ENCODE data around the gene FADD.

FADD gene

GRCh38 chr11:70168405-70168754, 34.7 kb upstream of the FADD start:
- no peaks in the 10 kb centered on the region for H3K9me3 ChIP-seq (ENCODE audit: control insufficient read depth in 1 of 2, low read length in 2 of 2)
- no peaks in the 10 kb centered on the region for H3K27me3 ChIP-seq (ENCODE audit: low read depth, low read length)
- H3K4me1 ChIP-seq (ENCODE audit: control insufficient read depth in 1 of 2, insufficient read depth in 2 of 2, low read length in 2 of 2), result no peaks in the 10 kb centered on the region
- H3K36me3 ChIP-seq (ENCODE audit: control insufficient read depth in 1 of 2, insufficient read depth in 2 of 2, low read length in 2 of 2), result no peaks in the 10 kb centered on the region
- H3K27ac ChIP-seq (ENCODE audit: low read length), result no peak overlapping the region
- no peak overlapping the region for H3K4me3 ChIP-seq (ENCODE audit: low read depth in 1 of 2, low read length in 2 of 2)

DNA sequence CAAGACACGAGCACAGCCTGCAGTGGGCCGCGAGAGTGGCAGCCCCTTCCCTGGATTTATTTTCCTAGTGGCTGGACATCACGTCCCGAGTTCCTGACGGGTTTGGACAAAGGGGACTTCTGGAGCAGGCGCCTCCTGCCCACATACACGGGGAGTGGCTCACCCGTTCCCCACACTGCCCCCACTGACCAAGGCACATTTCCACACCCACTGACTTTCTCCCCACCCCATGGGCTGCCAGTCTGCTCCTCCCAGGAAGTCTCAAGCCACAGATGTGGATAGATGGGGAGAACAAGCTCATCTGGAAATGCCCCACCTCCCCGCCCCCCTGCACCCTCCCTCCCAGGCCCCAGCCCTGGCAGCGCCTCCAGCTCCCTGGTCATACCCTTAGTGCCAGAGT, 34.0 kb upstream of the FADD start:
- Histone ChIP-seq H3K4me1 (ENCODE audit: control insufficient read depth in 1 of 2, insufficient read depth in 2 of 2, low read length in 2 of 2) (no peaks in the 10 kb centered on the region), H3K36me3 (ENCODE audit: control insufficient read depth in 1 of 2, insufficient read depth in 2 of 2, low read length in 2 of 2) (no peaks in the 10 kb centered on the region), H3K27ac (ENCODE audit: low read length) (no peak overlapping the region), H3K4me3 (ENCODE audit: low read depth in 1 of 2, low read length in 2 of 2) (no peak overlapping the region), H3K9me3 (ENCODE audit: control insufficient read depth in 1 of 2, low read length in 2 of 2) (no peaks in the 10 kb centered on the region), H3K27me3 (ENCODE audit: low read depth, low read length) (no peaks in the 10 kb centered on the region)

DNA sequence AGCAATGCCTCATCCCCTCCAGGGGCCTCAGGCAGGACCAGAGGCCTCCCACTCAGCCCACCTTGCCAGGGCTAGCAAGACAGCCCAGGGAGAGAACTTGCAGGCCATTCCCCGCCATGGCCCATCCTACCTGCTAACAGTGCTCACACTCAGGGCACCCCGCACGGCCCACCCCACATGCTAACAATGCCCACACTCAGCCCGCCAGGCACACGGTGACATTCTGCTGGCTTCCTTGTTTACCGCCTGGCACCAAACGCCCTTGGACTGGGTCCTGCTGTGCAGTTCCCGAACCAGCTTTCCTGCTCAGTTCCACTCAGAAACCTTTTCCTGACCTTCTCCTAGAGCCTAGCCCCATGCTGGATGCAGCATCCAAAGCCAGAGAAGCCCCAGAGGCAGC, 33.5 kb upstream of the FADD start:
- H3K4me1 ChIP-seq (ENCODE audit: control insufficient read depth in 1 of 2, insufficient read depth in 2 of 2, low read length in 2 of 2), result no peaks in the 10 kb centered on the region

DNA sequence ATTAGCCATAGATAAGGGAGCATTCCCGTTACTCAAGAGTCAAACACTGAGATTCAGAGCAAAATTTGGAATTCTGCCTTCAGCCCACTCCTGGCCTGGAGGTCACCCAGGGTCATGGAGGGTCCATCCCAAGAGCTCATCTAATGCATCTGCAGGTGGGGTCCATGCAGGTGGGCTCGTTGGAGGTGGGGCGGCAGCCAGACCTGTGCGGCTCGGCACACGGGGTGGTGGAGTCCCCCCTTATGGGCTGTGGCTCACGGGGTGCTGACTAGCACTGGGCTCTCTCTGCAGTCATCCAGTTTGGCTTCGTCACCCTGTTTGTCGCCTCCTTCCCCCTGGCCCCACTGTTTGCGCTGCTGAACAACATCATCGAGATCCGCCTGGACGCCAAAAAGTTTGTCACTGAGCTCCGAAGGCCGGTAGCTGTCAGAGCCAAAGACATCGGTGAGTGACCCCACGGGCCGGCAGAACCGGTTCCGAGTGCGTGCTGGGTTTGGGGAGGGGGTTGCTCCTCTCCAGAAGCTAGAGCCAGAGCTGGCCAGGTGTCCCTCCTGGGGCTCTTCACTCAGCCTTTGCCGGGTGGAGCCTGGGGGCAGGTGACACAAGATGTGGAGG, 32.4 kb upstream of the FADD start:
- no peaks in the 10 kb centered on the region for H3K27me3 ChIP-seq (ENCODE audit: low read depth, low read length)
- no peaks in the 10 kb centered on the region for H3K4me1 ChIP-seq (ENCODE audit: control insufficient read depth in 1 of 2, insufficient read depth in 2 of 2, low read length in 2 of 2)
- H3K9me3 ChIP-seq (ENCODE audit: control insufficient read depth in 1 of 2, low read length in 2 of 2), result no peaks in the 10 kb centered on the region
- H3K27ac ChIP-seq (ENCODE audit: low read length), result no peak overlapping the region
- no peak overlapping the region for H3K4me3 ChIP-seq (ENCODE audit: low read depth in 1 of 2, low read length in 2 of 2)
- no peaks in the 10 kb centered on the region for H3K36me3 ChIP-seq (ENCODE audit: control insufficient read depth in 1 of 2, insufficient read depth in 2 of 2, low read length in 2 of 2)

More for the DNA sequence above, 33.5 kb upstream of the FADD start:
- Histone ChIP-seq H3K36me3 (ENCODE audit: control insufficient read depth in 1 of 2, insufficient read depth in 2 of 2, low read length in 2 of 2) (no peaks in the 10 kb centered on the region), H3K27ac (ENCODE audit: low read length) (no peak overlapping the region), H3K27me3 (ENCODE audit: low read depth, low read length) (no peaks in the 10 kb centered on the region), H3K9me3 (ENCODE audit: control insufficient read depth in 1 of 2, low read length in 2 of 2) (no peaks in the 10 kb centered on the region), H3K4me3 (ENCODE audit: low read depth in 1 of 2, low read length in 2 of 2) (no peak overlapping the region)

DNA sequence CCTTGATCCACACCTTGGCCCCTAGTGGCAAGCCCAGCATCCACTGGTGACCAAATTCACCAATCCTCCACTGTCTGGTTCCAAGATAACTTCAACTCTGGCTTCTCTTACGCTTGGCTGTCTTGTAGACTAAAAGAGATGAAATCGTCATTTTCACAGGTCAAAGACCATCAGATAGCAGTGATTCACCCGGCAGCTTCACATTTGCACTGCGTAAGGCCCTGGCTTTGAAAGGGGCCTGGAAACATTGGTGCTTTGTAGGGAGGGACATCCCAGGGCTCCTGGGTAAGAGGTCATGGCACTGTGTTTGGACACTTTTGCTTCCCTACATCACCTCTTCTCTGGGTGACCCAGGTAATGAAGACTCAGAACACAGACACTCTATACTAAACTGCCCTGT, 30.1 kb upstream of the FADD start:
- H3K9me3 ChIP-seq (ENCODE audit: control insufficient read depth in 1 of 2, low read length in 2 of 2), result no peaks in the 10 kb centered on the region
- H3K36me3 ChIP-seq (ENCODE audit: control insufficient read depth in 1 of 2, insufficient read depth in 2 of 2, low read length in 2 of 2), result no peaks in the 10 kb centered on the region
- H3K4me3 ChIP-seq (ENCODE audit: low read depth in 1 of 2, low read length in 2 of 2), result no peak overlapping the region
- no peaks in the 10 kb centered on the region for H3K4me1 ChIP-seq (ENCODE audit: control insufficient read depth in 1 of 2, insufficient read depth in 2 of 2, low read length in 2 of 2)
- no peaks in the 10 kb centered on the region for H3K27me3 ChIP-seq (ENCODE audit: low read depth, low read length)
- H3K27ac ChIP-seq (ENCODE audit: low read length), result no peak overlapping the region

GRCh38 chr11:70174547-70175235, 28.4 kb upstream of the FADD start:
- H3K9me3 ChIP-seq (ENCODE audit: control insufficient read depth in 1 of 2, low read length in 2 of 2), result no peaks in the 10 kb centered on the region
- H3K27me3 ChIP-seq (ENCODE audit: low read depth, low read length), result no peaks in the 10 kb centered on the region
- H3K27ac ChIP-seq (ENCODE audit: low read length), result no peak overlapping the region
- no peak overlapping the region for H3K4me3 ChIP-seq (ENCODE audit: low read depth in 1 of 2, low read length in 2 of 2)
- H3K36me3 ChIP-seq (ENCODE audit: control insufficient read depth in 1 of 2, insufficient read depth in 2 of 2, low read length in 2 of 2), result no peaks in the 10 kb centered on the region
- H3K4me1 ChIP-seq (ENCODE audit: control insufficient read depth in 1 of 2, insufficient read depth in 2 of 2, low read length in 2 of 2), result no peaks in the 10 kb centered on the region

DNA sequence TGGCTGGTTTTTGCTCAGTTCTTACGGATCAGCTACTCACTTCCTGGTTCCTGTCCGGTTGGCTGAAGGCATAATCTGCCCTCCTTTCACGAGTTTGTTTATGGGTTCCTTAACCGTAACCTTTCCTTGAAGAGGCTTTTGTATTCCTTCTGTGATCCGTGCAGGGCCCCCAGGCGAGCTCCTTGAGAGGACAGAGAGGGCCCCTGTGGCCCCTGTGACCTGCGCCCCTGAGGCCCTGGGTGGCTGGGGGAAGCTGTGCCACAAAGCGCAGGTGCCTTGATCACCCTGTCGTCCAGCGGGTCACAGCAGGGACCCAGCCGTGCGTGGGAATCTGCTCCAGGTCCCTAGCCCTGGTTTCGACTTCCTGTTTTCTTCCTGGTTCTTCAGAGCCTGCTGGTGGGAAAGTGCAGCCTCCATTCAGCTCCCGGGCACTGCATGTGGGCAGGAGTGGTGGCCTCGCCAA, 27.8 kb upstream of the FADD start:
- Histone ChIP-seq H3K4me3 (ENCODE audit: low read depth in 1 of 2, low read length in 2 of 2) (no peak overlapping the region), H3K27ac (ENCODE audit: low read length) (no peak overlapping the region), H3K27me3 (ENCODE audit: low read depth, low read length) (no peaks in the 10 kb centered on the region), H3K9me3 (ENCODE audit: control insufficient read depth in 1 of 2, low read length in 2 of 2) (no peaks in the 10 kb centered on the region), H3K4me1 (ENCODE audit: control insufficient read depth in 1 of 2, insufficient read depth in 2 of 2, low read length in 2 of 2) (no peaks in the 10 kb centered on the region), H3K36me3 (ENCODE audit: control insufficient read depth in 1 of 2, insufficient read depth in 2 of 2, low read length in 2 of 2) (no peaks in the 10 kb centered on the region)

GRCh38 chr11:70176940-70177689, 26.0 kb upstream of the FADD start:
- H3K27ac ChIP-seq (ENCODE audit: low read length), result no peak overlapping the region
- H3K27me3 ChIP-seq (ENCODE audit: low read depth, low read length), result no peaks in the 10 kb centered on the region
- H3K4me1 ChIP-seq (ENCODE audit: control insufficient read depth in 1 of 2, insufficient read depth in 2 of 2, low read length in 2 of 2), result no peaks in the 10 kb centered on the region
- H3K36me3 ChIP-seq (ENCODE audit: control insufficient read depth in 1 of 2, insufficient read depth in 2 of 2, low read length in 2 of 2), result no peaks in the 10 kb centered on the region
- no peaks in the 10 kb centered on the region for H3K9me3 ChIP-seq (ENCODE audit: control insufficient read depth in 1 of 2, low read length in 2 of 2)
- H3K4me3 ChIP-seq (ENCODE audit: low read depth in 1 of 2, low read length in 2 of 2), result no peak overlapping the region

- no peaks in the 10 kb centered on the region for H3K27me3 ChIP-seq (ENCODE audit: low read depth, low read length)
- no peak overlapping the region for H3K27ac ChIP-seq (ENCODE audit: low read length)
- H3K4me3 ChIP-seq (ENCODE audit: low read depth in 1 of 2, low read length in 2 of 2), result no peak overlapping the region
- H3K9me3 ChIP-seq (ENCODE audit: control insufficient read depth in 1 of 2, low read length in 2 of 2), result no peaks in the 10 kb centered on the region
- H3K36me3 ChIP-seq (ENCODE audit: control insufficient read depth in 1 of 2, insufficient read depth in 2 of 2, low read length in 2 of 2), result no peaks in the 10 kb centered on the region
- H3K4me1 ChIP-seq (ENCODE audit: control insufficient read depth in 1 of 2, insufficient read depth in 2 of 2, low read length in 2 of 2), result no peaks in the 10 kb centered on the region
Measured at GRCh38 chr11:70180906-70181305, 22.2 kb upstream of the FADD start.

GRCh38 chr11:70182266-70182665, 20.8 kb upstream of the FADD start:
- no peaks in the 10 kb centered on the region for H3K9me3 ChIP-seq (ENCODE audit: control insufficient read depth in 1 of 2, low read length in 2 of 2)
- H3K27ac ChIP-seq (ENCODE audit: low read length), result no peak overlapping the region
- no peaks in the 10 kb centered on the region for H3K4me1 ChIP-seq (ENCODE audit: control insufficient read depth in 1 of 2, insufficient read depth in 2 of 2, low read length in 2 of 2)
- no peak overlapping the region for H3K4me3 ChIP-seq (ENCODE audit: low read depth in 1 of 2, low read length in 2 of 2)
- H3K27me3 ChIP-seq (ENCODE audit: low read depth, low read length), result no peaks in the 10 kb centered on the region
- no peaks in the 10 kb centered on the region for H3K36me3 ChIP-seq (ENCODE audit: control insufficient read depth in 1 of 2, insufficient read depth in 2 of 2, low read length in 2 of 2)

DNA sequence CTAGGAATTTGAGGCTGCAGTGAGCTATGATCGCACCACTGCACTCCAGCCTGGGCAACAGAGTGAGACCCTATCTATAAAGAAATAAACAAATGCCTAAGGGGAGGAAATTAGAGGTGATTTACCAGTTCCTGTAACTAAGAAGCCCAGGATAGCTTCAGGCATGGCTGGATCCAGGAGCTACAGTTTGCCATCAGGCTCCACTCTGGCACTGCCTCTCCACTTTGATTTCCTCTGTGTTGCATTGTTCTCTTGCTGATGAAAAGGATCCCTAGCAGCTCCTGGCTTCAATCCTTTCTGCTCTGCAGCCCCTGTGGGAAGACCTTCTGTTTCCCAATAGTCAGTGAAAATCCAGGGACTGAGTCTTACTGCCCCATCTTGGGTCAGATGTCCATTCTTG, 20.1 kb upstream of the FADD start:
- Histone ChIP-seq H3K27ac (ENCODE audit: low read length) (no peak overlapping the region), H3K27me3 (ENCODE audit: low read depth, low read length) (no peaks in the 10 kb centered on the region), H3K4me3 (ENCODE audit: low read depth in 1 of 2, low read length in 2 of 2) (no peak overlapping the region), H3K9me3 (ENCODE audit: control insufficient read depth in 1 of 2, low read length in 2 of 2) (no peaks in the 10 kb centered on the region), H3K4me1 (ENCODE audit: control insufficient read depth in 1 of 2, insufficient read depth in 2 of 2, low read length in 2 of 2) (no peaks in the 10 kb centered on the region), H3K36me3 (ENCODE audit: control insufficient read depth in 1 of 2, insufficient read depth in 2 of 2, low read length in 2 of 2) (no peaks in the 10 kb centered on the region)

Measured in muscle layer of duodenum (tissue), 2 donors.